GM18873 (cell line): ENCODE data around the gene SPI1.

Experiments
- ATAC-seq: cut with Tn5 transposase; IDR thresholded peaks from one replicate; pipeline ENCODE4 v1.9.1; 2021; ENCODE audit warnings: mild to moderate bottlenecking, moderate library complexity, moderate number of reproducible peaks; ENCODE audit not compliant: unreplicated experiment, low FRiP score

Gene SPI1

GRCh38 chr11:47378010-47378835 is at the start of gene SPI1:
TSS of gene SPI1 (minus strand) at chr11:47378547. CDS start at chr11:47378353, 194 bp downstream.
- ATAC-seq: peak; percentile 81

- peak; percentile 74 for ATAC-seq
These were observed 48.0 kb upstream of the SPI1 start, which contains the start of gene PSMC3 for GRCh38 chr11:47426062-47426956. TSS of gene PSMC3 (minus strand) at chr11:47426439. CDS start at chr11:47426279, 160 bp downstream.

GRCh38 chr11:47425611-47426010 is 47.3 kb upstream of the SPI1 start:
- ATAC-seq: no peak

GRCh38 chr11:47418454-47419259 is 40.3 kb upstream of the SPI1 start:
- no peak for ATAC-seq

- ATAC-seq: no peak
These were observed 39.4 kb upstream of the SPI1 start for GRCh38 chr11:47417712-47418111.

GRCh38 chr11:47415949-47416472 is 37.7 kb upstream of the SPI1 start:
- ATAC-seq: no peak

- ATAC-seq: no peak
These were observed 36.9 kb upstream of the SPI1 start for GRCh38 chr11:47415091-47415854.

- ATAC-seq: no peak
These were observed 36.3 kb upstream of the SPI1 start for GRCh38 chr11:47414685-47415070.

- ATAC-seq: no peak
These were observed 35.7 kb upstream of the SPI1 start for GRCh38 chr11:47413908-47414684.

GRCh38 chr11:47413351-47413750 is 35.0 kb upstream of the SPI1 start:
- ATAC-seq: no peak

GRCh38 chr11:47411884-47412746 is 33.8 kb upstream of the SPI1 start:
- no peak for ATAC-seq

GRCh38 chr11:47410370-47411264 is 32.3 kb upstream of the SPI1 start:
- no peak for ATAC-seq

GRCh38 chr11:47409440-47410369 is 31.4 kb upstream of the SPI1 start:
- no peak for ATAC-seq

- no peak for ATAC-seq
These were observed 30.5 kb upstream of the SPI1 start for GRCh38 chr11:47408598-47409439.
